ENCODE measurements around the gene ENTPD3. TPM values are rescaled to one million over a fixed set of nuclear protein-coding genes. Genes with fewer than 3 reads are reported as not detected.

Gene ENTPD3
- total RNA-seq, 6 donors from 2014 or later = 2.1 to 9.6 (median 3.9) TPM

DNA sequence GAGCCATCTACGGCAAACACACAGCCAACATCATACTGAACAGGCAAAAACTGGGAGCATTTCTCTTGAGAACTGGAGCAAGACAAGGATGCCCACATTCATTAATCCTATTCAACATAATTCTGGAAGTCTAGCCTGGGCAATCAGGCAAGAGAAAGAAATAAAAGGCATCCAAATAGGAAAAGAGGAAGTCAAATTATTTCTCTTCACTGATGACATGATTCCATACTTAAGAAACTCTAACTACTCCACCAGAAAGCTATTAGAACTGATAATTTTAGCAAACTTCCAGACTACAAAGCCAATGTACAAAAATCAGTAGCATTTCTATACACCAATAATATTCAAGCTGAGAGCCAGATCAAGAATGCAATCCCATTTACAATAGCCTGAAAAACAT, 17.3 kb upstream of the ENTPD3 start:
- WGBS, 2 donors = 93 to 95% methylated on average over 1 of the region's 1 CpG
- Histone ChIP-seq H3K4me3 (no peak overlapping the region), H3K27me3 (no peaks in the 10 kb centered on the region), H3K27ac (no peak overlapping the region), H3K4me1 (no peaks in the 10 kb centered on the region), H3K36me3 (no peaks in the 10 kb centered on the region), H3K9me3 (no peaks in the 10 kb centered on the region)
- DNase-seq (no peak), ATAC-seq (ENCODE audit: low FRiP score in 2 of 2) (no peak)
- TF ChIP-seq CTCF (IDR thresholded peaks at IDR 0.05) (no peak), EP300 (IDR thresholded peaks at IDR 0.05) (no peak), POLR2A (IDR thresholded peaks at IDR 0.05) (no peak), POLR2AphosphoS5 (IDR thresholded peaks at IDR 0.05) (no peak)

GRCh38 chr3:40377822-40378221, 9.2 kb upstream of the ENTPD3 start:
- no peaks in the 10 kb centered on the region for H3K9me3 ChIP-seq
- no peaks in the 10 kb centered on the region for H3K27me3 ChIP-seq
- no peaks in the 10 kb centered on the region for H3K4me1 ChIP-seq
- DNase-seq = no peak
- no peaks in the 10 kb centered on the region for H3K36me3 ChIP-seq
- H3K4me3 ChIP-seq = no peak overlapping the region
- TF ChIP-seq POLR2A (IDR thresholded peaks at IDR 0.05) = no peak
- TF ChIP-seq CTCF (IDR thresholded peaks at IDR 0.05) = no peak
- TF ChIP-seq EP300 (IDR thresholded peaks at IDR 0.05) = no peak
- no peak for TF ChIP-seq POLR2AphosphoS5 (IDR thresholded peaks at IDR 0.05)
- 73 to 91% methylated on average over 1 of the region's 1 CpG for WGBS, 2 donors
- H3K27ac ChIP-seq = no peak overlapping the region
- ATAC-seq (ENCODE audit: low FRiP score in 2 of 2) = no peak

- WGBS, 2 donors = 79 to 80% methylated on average over 4 of the region's 4 CpGs
- Histone ChIP-seq H3K27ac (no peak overlapping the region), H3K27me3 (no peaks in the 10 kb centered on the region), H3K36me3 (no peaks in the 10 kb centered on the region), H3K4me3 (no peak overlapping the region), H3K4me1 (no peaks in the 10 kb centered on the region), H3K9me3 (no peaks in the 10 kb centered on the region)
- no peak for ATAC-seq (ENCODE audit: low FRiP score in 2 of 2)
- TF ChIP-seq EP300 (IDR thresholded peaks at IDR 0.05) (no peak), CTCF (IDR thresholded peaks at IDR 0.05) (no peak), POLR2AphosphoS5 (IDR thresholded peaks at IDR 0.05) (no peak), POLR2A (IDR thresholded peaks at IDR 0.05) (no peak)
- no peak for DNase-seq
These were observed 7.2 kb upstream of the ENTPD3 start for GRCh38 chr3:40379674-40380306.

- no peak for ATAC-seq (ENCODE audit: low FRiP score in 2 of 2)
- Histone ChIP-seq H3K27ac (no peak overlapping the region), H3K4me3 (no peak overlapping the region), H3K4me1 (peaks cover 0 to 10% (median 5%) of the 10 kb centered on the region in 4 donors), H3K27me3 (peaks cover 0 to 2% (median under 1%) of the 10 kb centered on the region in 4 donors), H3K36me3 (no peaks in the 10 kb centered on the region), H3K9me3 (no peaks in the 10 kb centered on the region)
- WGBS, 2 donors = 74 to 78% methylated on average over 8 of the region's 8 CpGs
- TF ChIP-seq CTCF (IDR thresholded peaks at IDR 0.05) (no peak), POLR2AphosphoS5 (IDR thresholded peaks at IDR 0.05) (no peak), POLR2A (IDR thresholded peaks at IDR 0.05) (no peak), EP300 (IDR thresholded peaks at IDR 0.05) (no peak)
- no peak for DNase-seq
These were observed 4.9 kb upstream of the ENTPD3 start for GRCh38 chr3:40381904-40382616.
